Measurements from ENCODE around the gene DOK4.

The DOK4 gene

GRCh38 chr16:57518922-57519321 is 32.6 kb upstream of the DOK4 start:
- no peak for DNase-seq

GRCh38 chr16:57518520-57518919 is 32.2 kb upstream of the DOK4 start:
- no peak for DNase-seq

- no peak for DNase-seq
These were observed 31.4 kb upstream of the DOK4 start for GRCh38 chr16:57517397-57518367.

GRCh38 chr16:57516773-57517172 is 30.5 kb upstream of the DOK4 start:
- DNase-seq = no peak

- no peak for DNase-seq
These were observed 30.0 kb upstream of the DOK4 start for GRCh38 chr16:57516176-57516725.

- DNase-seq = no peak
These were observed 28.7 kb upstream of the DOK4 start for GRCh38 chr16:57514791-57515600.

GRCh38 chr16:57514371-57514770 is 28.1 kb upstream of the DOK4 start:
- DNase-seq = no peak

GRCh38 chr16:57513371-57514102 is 27.2 kb upstream of the DOK4 start:
- DNase-seq = no peak

- DNase-seq = no peak
These were observed 26.2 kb upstream of the DOK4 start for GRCh38 chr16:57512296-57513001.

GRCh38 chr16:57510016-57510871 is 24.0 kb upstream of the DOK4 start:
- DNase-seq = no peak

- no peak for DNase-seq
These were observed 23.1 kb upstream of the DOK4 start for GRCh38 chr16:57509231-57509923.

- DNase-seq = no peak
These were observed 21.7 kb upstream of the DOK4 start for GRCh38 chr16:57508035-57508425.

GRCh38 chr16:57507136-57508034 is 21.1 kb upstream of the DOK4 start:
- no peak for DNase-seq

GRCh38 chr16:57505169-57505568 is 18.9 kb upstream of the DOK4 start:
- no peak for DNase-seq

- DNase-seq = no peak
These were observed 18.2 kb upstream of the DOK4 start for GRCh38 chr16:57504491-57504890.

- DNase-seq = no peak
These were observed 17.7 kb upstream of the DOK4 start for GRCh38 chr16:57504001-57504400.

GRCh38 chr16:57503366-57503765 is 17.1 kb upstream of the DOK4 start:
- no peak for DNase-seq

- no peak for DNase-seq
These were observed 15.9 kb upstream of the DOK4 start for GRCh38 chr16:57502048-57502775.

GRCh38 chr16:57501492-57501891 is 15.2 kb upstream of the DOK4 start:
- no peak for DNase-seq

All from activated naive CD4-positive, alpha-beta T cell (primary cell).